Stimulated activated CD4-positive, alpha-beta T cell treated with anti-CD3 and anti-CD28 coated beads, TNF-alpha, amount 100 ng/mL, for 48 hours (primary cell): ENCODE data around the gene ACVRL1.
"Not testable (repeated sequence)": the region's sequence is repeated elsewhere in the genome, so short reads cannot be mapped to it uniquely, and the experiment has no call there.

Experiments used
- DNase-seq, 3 donors: peaks; one replicate each; pipeline ENCODE4 v3.0.0-alpha.2; 2020; ENCODE audit warnings: low read depth in 3 of 3

The ACVRL1 gene

DNA sequence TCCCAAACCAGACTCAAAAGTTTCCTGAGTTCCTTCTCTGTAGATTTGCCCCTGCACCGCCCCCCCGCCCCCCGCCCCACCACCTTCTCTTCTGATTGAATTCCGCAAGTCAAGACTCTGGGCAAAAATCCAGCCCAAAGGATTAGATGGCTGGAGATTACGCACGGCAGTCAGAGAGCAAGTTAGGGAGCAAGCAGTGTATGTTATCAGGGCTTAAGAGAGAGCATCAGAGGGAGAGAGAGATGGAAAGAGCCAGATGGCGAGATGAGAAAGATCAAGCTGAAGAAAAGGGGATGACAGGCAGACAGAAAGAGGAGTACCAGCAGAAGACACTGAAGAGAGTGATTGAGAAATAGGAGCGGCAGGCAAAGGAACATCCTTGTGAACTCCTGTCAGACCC lies 33.3 kb upstream of the ACVRL1 start:
- no peak for DNase-seq

DNA sequence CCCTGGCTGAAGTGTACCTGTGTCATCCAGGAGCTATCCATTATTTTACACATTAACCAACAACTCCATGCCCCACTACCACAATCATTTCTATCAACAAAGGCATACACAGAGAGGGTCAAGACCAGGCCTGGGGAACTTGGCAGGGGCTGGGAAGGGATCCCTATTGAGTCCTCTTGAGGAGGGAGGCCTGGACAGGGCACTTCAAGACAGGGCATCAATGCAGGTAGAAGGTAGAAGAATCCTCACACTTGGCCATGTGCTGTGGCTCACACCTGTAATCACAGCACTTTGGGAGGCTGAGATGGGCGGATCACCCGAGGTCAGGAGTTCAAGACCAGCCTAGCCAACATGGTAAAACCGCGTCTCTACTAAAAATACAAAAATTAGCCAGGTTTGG lies 32.8 kb upstream of the ACVRL1 start:
- DNase-seq = no peak

DNA sequence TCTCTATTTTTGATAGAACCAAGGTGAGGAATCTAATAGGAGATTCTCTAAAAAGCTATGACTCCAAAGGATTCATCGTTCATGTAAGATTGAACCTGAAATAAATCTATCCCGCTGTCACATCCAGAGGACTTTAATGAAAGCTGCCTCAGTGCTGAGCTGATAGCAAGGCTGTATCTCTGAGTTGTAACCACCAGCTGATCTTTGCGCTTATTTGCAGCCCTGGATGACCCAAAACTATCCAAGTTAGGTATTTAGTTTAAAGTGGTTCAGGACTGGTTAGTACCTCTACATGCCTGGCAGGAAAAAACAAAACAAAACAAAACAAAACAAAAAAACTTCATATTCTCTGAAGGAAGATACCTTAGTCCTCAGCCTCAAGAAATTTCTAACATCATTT lies 28.2 kb upstream of the ACVRL1 start:
- DNase-seq = no peak

DNA sequence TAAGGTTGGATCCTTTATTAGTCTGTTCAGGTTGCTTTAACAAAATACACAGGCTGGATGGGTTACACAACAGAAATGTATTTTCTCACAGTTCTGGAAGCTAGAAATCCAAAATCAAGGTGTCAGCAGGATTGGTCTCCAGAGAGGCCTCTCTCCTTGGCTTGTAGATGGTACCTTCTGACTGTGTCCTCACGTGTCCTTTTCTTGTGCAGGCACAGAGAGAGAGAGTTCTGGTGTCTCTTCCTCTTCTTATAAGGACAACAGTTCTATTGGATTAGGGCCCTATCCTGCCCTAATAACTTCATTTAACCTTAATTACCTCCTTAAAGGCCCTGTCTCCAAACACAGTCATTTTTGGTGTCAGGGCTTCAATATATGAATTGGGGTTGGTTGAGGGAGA lies 24.0 kb upstream of the ACVRL1 start:
- no peak for DNase-seq

DNA sequence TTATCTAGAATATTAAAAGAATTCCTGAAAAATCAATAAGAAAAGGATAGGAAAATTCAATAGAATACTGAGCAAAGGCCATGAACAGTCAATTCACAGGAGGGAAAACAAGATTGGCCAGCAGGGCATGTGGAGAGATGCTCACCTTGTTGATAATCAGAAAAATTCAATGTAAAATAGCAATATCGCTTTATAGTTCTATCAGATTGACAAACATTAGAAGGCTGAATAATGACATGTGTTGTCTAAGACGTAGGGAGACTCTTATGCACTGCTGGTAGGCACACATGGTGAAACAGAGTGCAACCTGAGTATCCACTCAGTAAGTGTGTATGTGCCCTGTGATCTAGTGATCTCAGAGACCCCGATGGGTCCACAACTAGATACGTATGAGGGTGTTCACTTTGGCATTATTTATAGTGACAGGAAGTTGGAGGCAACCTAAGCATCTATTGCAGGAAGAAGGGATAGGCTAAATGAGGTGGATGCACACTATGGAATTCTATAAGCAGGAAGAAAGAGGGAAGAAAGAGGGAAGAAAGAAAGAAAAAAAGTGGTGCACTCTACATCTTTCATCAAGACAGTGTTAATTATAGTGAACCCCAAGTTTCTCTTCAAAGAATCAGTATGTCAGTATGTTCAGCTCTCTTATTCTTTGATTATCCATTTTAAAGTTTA lies 23.2 kb upstream of the ACVRL1 start:
- DNase-seq = no peak

DNA sequence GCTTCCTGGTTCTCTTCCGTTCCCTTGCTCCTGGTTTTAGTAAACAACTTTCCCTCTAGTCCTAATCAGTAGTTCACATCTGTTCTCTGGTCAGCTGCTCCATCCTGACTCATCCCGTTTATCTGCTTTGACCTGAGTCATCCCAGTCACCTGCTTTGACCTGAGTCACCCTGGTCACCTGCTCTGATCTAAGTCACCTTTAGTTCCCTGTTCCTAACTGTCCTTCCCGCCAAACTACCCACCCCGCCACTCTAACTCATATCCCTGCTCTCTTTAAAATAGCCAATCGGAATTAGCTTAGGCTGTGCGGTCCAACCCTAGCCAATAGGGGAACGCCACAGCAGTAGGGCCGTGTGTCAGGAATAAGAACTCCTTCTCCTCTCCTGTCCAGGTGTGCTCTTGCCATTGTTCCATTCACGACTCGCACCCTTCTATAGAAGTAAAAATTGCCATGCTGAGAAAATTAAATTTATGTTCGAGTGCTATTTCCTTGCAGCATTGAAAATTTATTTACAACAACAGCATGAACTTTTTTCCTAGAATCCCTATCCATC lies 22.6 kb upstream of the ACVRL1 start:
- no peak for DNase-seq

DNA sequence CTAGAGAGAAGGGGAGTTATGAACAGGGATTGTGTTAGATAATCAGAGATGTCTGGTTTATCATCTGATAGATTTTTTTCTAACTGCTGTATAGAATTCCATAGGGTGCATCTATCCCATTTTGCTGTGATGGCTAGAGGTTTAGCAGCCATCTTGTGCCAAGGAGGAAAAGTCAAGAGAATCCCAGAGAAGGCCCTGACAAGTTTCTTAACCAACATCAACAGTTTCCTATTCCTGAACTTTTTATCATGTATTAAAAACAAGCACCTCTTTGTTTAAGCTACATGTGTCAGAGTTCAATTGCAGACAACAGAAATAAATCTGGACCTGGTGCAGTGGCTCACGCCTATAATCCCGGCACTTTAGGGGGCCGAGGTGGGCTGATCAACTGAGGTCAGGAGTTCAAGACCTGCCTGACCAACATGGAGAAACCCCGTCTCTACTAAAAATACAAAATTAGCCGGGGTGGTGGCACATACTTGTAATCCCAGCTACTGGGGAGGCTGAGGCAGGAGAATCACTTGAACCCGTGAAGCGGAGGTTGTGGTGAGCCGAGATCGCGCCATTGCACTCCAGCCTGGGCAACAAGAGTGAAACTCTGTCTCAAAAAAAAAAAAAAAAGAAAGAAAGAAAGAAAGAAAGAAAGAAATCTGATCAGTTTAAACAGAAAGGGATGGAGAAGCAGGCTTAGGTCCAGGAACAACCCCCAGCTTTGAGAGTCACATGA lies 21.8 kb upstream of the ACVRL1 start:
- not testable (repeated sequence) for DNase-seq

DNA sequence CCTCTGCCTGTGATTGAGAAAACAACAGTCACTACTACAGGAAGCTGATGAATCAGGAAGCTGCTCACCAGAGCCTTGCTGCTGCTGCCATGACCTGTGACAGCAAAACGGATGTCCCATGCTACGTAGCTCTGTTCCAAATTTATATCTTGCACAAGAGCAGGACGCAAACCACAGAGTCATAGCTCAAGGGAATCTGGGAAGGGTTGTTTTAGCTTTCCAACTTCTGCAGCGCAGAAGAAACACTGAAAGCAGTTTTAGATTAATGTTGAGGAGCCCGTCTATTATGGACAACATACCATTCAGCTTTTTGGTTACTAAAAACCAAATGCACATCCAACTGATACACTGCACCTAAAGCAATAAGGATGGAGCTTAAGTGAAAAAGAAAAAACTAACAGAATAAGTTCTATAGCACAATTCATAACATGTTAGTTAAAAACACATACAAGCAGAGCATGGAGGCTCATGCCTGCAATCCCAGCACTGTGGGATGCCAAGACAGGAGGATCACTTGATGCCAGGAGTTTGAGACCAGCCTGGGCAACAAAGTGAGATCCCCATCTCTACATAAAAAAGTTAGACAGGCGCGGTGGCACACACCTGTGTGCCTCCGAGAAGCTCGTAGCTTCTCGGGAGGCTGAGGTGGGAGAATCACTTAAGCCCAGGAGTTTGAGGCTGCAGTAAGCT lies 21.1 kb upstream of the ACVRL1 start:
- peak in 1 of 3 donors; percentile 35 for DNase-seq

DNA sequence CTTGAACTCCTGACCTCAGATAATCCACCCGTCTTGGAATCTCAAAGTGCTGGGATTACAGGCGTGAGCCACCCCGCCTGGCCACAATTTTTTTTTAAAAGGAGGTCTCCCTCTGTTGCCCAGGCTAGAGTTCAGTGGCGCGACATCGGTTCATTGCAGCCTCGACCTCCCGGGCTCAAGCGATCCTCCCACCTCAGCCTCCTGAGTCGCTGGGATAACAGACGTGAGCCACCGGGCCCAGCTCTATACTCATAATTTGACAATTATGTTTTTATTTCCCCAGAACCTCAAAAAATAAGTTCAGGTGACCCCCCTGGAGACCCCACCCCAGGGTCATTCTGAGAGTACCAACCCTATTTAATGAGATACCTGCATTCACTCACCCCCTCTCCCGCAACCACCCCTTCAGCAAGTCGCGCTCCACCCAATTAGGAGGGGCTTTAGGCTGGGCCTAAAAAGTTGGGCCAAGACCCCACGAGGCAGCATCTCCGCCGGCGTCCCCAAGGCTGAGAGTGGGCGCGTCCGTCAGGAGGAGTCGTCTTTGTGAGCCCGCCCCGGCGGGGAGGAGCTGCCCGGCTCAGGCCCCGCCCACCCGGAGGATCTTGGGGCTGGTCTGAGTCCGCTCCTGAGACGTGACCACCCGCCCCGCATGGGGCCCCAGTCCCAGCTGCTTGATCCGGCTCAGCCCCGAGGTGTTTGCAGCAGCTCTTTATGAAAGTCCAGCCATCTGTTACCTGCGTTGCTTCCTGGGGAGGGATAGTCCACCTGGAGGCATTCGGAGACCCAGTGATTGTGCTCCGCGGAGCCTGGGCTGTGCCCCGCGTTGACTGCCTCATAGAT lies 19.6 kb upstream of the ACVRL1 start, which contains the start of gene ANKRD33:
Gene ANKRD33, plus strand, starts transcription at position 628 of the 840 bp plus-strand sequence. Its CDS starts 84 bp downstream, at position 712.
- DNase-seq = no peak

DNA sequence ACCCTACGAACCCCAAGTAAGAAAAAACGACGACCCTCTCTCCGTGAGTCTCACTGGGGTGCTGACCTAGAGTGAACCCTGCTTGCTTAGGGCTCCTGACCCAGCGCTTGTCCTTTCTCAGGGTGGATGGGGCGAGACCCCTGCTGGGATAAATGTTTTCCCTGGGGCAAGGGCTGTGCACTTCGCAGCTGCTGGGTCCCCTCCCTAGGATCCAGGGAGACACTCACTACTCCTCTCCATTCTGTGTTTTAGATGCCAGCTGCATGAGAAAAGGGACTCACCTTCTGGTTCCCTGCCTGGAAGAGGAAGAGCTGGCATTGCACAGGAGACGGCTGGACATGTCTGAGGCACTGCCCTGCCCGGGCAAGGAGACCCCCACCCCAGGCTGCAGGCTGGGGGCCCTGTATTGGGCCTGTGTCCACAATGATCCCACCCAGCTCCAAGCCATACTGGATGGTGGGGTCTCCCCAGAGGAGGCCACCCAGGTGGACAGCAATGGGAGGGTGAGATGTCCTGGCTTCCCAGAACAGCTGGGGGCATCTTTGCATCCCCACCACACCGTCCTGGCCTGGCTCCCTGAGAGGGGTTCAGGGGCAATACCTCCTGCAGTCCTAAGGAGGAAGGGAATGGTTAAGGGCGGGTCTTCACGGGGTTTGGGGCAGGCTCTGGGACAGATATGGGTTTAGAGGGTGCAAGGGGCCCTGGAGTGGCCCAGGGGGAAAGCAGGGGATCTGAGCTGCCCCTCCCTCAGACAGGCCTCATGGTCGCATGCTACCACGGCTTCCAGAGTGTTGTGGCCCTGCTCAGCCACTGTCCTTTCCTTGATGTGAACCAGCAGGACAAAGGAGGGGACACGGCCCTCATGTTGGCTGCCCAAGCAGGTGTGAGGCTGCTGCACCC lies 18.7 kb upstream of the ACVRL1 start:
- no peak for DNase-seq

DNA sequence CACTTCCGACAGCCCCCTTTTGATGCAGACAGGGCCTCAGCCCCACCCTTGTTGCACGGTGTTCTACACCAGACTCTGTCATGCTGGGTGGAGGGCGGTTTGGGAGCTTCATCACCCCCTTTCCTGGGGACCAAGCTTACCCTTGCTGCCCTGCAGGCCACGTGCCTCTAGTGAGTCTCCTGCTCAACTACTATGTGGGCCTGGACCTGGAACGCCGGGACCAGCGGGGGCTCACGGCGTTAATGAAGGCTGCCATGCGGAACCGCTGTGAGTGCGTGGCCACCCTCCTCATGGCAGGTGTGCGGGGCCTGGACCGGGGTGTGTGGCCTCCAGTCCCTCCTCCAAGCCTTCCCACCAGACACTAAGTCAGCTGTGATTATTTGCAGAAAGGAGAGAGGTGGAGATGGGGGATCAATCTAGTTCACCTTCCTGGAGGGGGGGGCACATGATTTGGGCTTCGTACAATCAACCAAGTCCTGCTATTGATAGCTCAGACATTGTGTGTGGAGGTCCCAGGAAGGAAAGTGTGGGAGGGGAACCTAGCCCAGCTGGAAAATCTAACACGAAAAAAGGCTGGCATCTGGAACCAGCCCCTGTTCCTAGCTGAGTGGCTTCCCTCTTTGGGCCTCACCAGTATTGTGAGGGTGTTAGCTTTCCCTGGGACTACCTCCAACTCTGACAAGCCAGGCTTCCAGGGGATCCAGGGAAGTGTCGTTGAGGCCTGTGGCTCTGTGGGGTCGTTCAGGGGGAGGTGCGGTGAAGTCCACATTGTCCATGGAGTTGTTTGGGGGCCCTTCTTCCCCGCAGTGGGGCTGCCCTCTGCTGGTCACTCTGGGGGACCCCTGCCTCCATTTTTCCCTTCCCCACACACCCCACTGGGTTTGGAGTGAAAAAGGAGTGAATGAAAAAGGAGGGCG lies 17.8 kb upstream of the ACVRL1 start:
- DNase-seq = no peak

DNA sequence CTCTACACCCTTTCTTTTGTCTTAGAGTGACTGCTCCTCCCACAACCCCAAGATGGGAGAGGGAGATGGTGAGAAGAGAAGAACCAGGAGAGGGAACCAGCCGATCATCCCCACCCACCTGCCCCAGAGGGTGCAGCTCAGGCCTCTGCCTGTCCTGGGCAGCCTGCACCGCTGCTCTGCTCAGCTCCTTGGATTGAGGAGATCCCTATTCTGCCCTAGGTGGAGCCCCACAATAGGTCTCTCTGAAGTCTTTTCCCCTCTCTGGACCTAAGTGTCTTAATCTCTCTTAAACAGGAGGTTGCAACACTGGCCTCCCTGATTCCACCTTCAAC lies 17.2 kb upstream of the ACVRL1 start:
- no peak for DNase-seq

DNA sequence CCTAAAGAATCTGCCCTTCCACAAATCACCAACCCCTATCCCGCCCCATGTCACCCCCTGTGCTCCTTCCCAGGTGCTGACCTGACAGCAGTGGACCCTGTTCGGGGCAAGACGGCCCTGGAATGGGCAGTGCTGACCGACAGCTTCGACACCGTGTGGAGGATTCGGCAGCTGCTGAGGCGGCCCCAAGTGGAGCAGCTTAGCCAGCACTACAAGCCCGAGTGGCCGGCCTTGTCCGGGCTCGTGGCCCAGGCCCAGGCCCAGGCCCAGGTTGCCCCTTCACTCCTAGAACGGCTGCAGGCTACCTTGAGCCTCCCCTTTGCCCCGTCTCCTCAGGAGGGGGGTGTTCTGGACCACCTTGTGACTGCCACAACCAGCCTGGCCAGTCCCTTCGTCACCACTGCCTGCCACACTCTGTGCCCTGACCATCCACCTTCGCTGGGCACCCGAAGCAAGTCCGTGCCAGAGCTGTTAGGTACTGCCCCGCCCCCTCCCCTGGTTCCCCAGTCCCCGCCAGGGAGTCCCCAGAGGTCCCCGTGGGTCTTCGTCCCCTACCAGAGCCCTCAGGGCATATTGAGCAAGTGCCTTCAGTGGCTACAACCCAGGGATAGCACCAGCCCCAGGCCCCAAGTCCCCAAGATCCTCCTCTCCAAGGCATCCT lies 16.7 kb upstream of the ACVRL1 start:
- DNase-seq = no peak

DNA sequence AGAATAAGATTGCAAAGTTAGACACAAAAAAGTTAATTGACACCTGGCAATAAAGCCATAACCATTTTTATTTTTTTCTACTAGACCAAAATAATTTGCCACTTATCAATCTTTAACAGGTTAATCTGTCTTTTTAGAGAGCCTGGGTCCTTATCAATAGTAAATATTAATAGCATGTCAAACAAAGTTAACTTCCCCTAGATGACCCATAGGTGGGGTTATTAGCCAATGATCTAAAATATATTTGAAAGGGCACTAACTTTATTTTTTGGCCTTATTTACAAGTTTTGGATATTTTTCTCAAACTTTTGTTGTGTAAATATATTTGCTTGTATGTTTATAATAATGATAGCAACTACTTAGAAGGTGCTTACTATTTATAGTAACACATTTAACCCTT lies 15.5 kb upstream of the ACVRL1 start:
- DNase-seq = no peak

DNA sequence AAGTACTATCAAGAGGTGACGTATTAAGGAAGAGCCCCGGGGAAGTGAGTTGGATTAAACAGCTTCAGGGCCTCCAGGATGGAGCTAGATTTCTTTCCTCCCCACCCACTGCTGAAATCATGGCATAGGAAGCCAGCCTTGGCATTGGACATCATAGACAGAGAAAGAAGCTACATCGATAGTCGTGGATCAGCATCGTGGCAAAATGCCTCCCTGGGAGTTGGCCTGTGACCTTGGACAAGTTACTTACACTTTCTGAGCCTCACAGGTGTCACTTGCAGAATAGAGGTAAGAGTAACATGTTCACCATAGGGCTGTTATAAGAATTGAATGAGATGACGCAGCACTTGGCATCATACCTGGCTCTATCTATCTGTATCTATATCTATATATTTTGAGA lies 13.5 kb upstream of the ACVRL1 start:
- no peak for DNase-seq

DNA sequence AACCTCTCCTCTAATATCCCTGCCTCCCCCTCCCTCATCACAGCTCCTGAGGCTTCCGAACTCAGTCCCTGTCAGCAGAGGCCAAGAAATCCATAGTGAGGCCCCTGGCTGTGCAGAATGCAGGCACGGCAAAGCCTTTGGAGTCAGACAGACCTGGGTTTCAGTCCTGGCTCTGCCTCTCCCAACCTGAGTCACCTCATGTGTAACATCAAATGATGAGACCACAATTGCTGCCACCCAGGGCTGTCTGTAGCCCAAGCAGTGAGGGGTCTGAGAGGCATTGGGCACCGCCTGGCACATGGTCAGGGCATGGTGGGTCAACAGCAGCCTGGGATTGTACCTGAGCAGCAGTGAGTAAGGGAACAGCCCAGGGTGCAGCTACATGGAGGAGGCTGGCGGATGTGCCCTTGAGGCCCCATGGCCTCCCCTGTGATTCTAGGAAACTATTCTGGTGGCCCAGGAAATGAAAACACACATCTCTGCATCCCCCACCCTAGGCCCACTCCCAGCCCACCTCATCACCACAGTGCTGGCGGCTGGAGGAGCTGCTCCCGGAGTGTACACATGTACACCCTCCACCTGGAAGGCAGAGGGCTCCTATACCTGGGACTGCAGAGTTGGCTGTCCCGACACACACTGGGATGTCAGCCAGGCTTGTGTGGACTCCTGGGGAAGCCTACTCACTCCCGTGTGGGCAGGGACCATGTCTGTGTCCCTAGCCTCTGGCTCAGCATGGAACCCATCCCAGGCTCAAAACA lies 11.7 kb upstream of the ACVRL1 start:
- no peak for DNase-seq

DNA sequence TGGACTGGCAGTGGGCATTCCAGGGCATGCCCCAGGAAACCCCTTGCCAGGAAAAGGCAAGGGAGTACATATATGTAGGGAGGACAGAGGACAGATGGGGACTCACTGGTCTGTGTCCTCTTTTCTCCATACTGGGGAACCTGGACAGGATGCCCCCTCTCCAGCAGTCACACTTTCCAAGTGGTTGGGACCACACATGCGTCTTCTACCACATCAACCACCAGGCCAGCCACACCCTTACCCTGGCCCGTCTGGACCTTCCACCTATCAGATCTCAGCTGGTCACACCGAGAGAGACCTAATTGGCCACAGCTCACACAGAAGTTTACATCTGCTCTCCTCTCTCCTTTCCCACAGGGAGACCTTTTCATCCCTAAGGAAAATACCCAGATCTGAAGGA lies 11.1 kb upstream of the ACVRL1 start:
- no peak for DNase-seq

DNA sequence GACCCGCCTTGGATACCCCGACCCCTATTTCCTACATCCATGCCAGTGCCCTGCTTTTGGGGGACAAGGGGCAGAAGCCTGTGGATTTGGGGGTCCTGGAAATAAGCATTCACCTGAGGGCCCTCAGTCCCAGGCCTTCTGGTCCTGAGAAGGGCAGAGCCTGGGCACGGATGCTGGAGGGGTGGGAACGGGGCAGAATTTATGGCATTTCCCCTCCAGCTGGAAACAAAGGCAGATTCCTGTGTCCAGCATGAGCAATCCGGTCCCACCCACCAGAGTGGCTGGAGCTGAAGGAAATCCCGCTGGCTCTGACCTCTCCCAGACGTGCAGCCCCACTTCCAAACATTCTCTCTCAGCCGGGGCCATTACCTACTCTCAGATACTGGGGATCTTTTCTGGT lies 10.1 kb upstream of the ACVRL1 start:
- no peak for DNase-seq
